CD4-positive, alpha-beta memory T cell (primary cell): ENCODE data around the gene EPB41L5. TPM values are rescaled to one million over a fixed set of nuclear protein-coding genes. Genes with fewer than 3 reads are reported as not detected.

Experiments used
- CTCF ChIA-PET: fragments of 350-600 bp; sonication (Branson Sonifier 250); formaldehyde crosslinking; loops from one replicate; lab custom pipeline; 2021; ENCODE audit warnings: inconsistent platforms; ENCODE audit not compliant: partially characterized antibody; lab: Charles Lee
- POLR2A ChIA-PET: fragments of 350-600 bp; sonication (Branson Sonifier 250); formaldehyde crosslinking; loops from one replicate; lab custom pipeline; 2021; ENCODE audit not compliant: partially characterized antibody; lab: Charles Lee
- DNase-seq, 5 donors: peaks; one replicate each; pipeline versions ENCODE4 v3.0.0 to v3.0.0-alpha.2; 2020 to 2022; ENCODE audit warnings: mixed read lengths in 1 of 5
- H3K27ac ChIP-seq: one replicate; pipeline ENCODE4 v1.7.0; 2013; ENCODE audit warnings: low read depth, low read length
- H3K27me3 ChIP-seq: 2 replicates; pipeline ENCODE4 v1.7.0; 2013; ENCODE audit warnings: mild to moderate bottlenecking, low read length, moderate library complexity; ENCODE audit not compliant: insufficient read depth
- H3K36me3 ChIP-seq: 2 replicates; pipeline ENCODE4 v1.7.0; 2013; ENCODE audit warnings: mild to moderate bottlenecking, low read length, moderate library complexity; ENCODE audit not compliant: insufficient read depth
- H3K4me1 ChIP-seq: 2 replicates; pipeline ENCODE4 v1.7.0; 2013; ENCODE audit warnings: mild to moderate bottlenecking, low read length, moderate library complexity; ENCODE audit not compliant: insufficient read depth
- H3K4me3 ChIP-seq, 2 donors: one replicate each; pipeline ENCODE4 v1.7.0; 2013; ENCODE audit warnings: low read length in 2 of 2, mild to moderate bottlenecking in 1 of 2
- H3K9me3 ChIP-seq, 2 donors: one replicate each; pipeline ENCODE4 v1.7.0; 2013; ENCODE audit warnings: low read length in 2 of 2, control low read depth in 1 of 2; ENCODE audit not compliant: control insufficient read depth in 1 of 2
- H3K27ac Mint-ChIP-seq, 7 donors: one replicate each; pipeline ENCODE4 v1.8.0; 2020 to 2021; ENCODE audit warnings: mixed read lengths in 7 of 7, mild to moderate bottlenecking in 6 of 7, inconsistent platforms in 3 of 7, moderate library complexity in 3 of 7
- H3K27me3 Mint-ChIP-seq, 2 donors: one replicate each; pipeline ENCODE4 v1.8.0; 2020 to 2021; ENCODE audit warnings: mixed read lengths in 2 of 2
- H3K36me3 Mint-ChIP-seq, 2 donors: one replicate each; pipeline ENCODE4 v1.8.0; 2020 to 2021; ENCODE audit warnings: mixed read lengths in 2 of 2, inconsistent platforms in 1 of 2, mild to moderate bottlenecking in 1 of 2
- H3K4me1 Mint-ChIP-seq, 4 donors: one replicate each; pipeline ENCODE4 v1.8.0; 2020 to 2021; ENCODE audit warnings: mixed read lengths in 4 of 4, mild to moderate bottlenecking in 1 of 4
- H3K4me3 Mint-ChIP-seq, 8 donors: one replicate each; pipeline ENCODE4 v1.8.0; 2020 to 2021; ENCODE audit warnings: mixed read lengths in 8 of 8, mild to moderate bottlenecking in 7 of 8, moderate library complexity in 6 of 8, inconsistent platforms in 3 of 8
- H3K9me3 Mint-ChIP-seq, 8 donors: one replicate each; pipeline ENCODE4 v1.8.0; 2020 to 2021; ENCODE audit warnings: mixed read lengths in 8 of 8, mild to moderate bottlenecking in 5 of 8, inconsistent platforms in 3 of 8, moderate library complexity in 1 of 8
- intact Hi-C: fragments of 100-400 bp; cut with micrococcal nuclease; formaldehyde crosslinking; loops from one replicate; pipeline ENCODE4 v1.15.1; 2023
- polyA plus RNA-seq, 2 donors: library from polyadenylated mRNA; unstranded; fragments of 300-500 nt; fragmentation: Illumina TruSeq; gene quantifications; one replicate each; pipeline ENCODE4 v1.2.3, GENCODE V29; 2021
- total RNA-seq, 2 experiments: library from RNA; stranded (reverse); gene quantifications; one replicate each; pipeline ENCODE4 v1.2.3, GENCODE V29; 2021

EPB41L5 gene
- total and polyA plus RNA-seq, 4 experiments from 2014 or later: 1.4 to 6.2 (median 4.1) TPM

DNA sequence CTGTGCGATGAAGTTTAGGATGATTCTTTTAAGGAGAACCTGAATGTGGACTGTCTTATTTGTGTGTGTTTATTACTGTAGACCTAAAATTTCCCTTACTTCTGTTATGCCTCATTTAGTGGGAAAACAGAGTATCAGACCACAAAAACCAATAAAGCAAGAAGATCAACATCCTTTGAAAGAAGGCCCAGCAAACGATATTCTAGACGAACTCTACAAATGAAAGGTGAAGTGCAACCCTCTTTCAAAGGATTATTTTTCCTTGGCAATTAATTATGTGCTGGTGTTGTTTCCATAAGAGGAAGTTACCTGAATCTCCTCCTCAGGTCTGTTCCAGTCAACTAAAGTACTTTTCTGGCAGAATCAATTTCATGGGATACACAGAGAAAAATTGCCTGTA, 78.6 kb downstream of the EPB41L5 start:
- H3K36me3 Mint-ChIP-seq: peaks cover 4 to 20% of the 10 kb centered on the region in 2 donors

DNA sequence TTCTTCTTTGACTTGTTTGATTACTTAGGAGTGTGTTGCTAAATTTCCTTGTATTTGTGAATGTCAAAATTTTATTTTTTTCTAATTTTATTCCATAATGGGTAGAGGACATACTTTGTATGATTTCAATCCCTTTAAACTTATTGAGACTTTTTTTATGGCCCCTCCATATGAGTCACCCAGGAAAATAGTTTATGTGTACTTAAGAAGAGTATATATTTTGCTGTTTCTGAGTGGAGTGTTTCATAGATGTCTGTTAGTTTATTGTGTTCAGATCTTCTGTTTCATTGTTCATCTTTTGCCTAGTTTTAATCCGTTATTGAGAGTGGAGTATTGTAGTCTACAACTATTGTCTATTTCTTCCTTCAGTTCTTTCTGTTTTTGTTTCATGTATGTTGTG, 81.9 kb downstream of the EPB41L5 start:
- H3K36me3 ChIP-seq: no peaks in the 10 kb centered on the region
- no peak overlapping the region for H3K4me3 Mint-ChIP-seq
- no peak overlapping the region for H3K27ac ChIP-seq
- H3K27me3 Mint-ChIP-seq: no peaks in the 10 kb centered on the region
- POLR2A ChIA-PET: no interaction called here
- no peaks in the 10 kb centered on the region for H3K27me3 ChIP-seq
- H3K4me1 Mint-ChIP-seq: no peaks in the 10 kb centered on the region
- intact Hi-C loops: no loop called here
- H3K9me3 Mint-ChIP-seq: no peaks in the 10 kb centered on the region
- peak overlapping the region in 1 of 7 donors; percentile 1 for H3K27ac Mint-ChIP-seq
- no peak for DNase-seq
- no peaks in the 10 kb centered on the region for H3K9me3 ChIP-seq
- H3K4me1 ChIP-seq: no peaks in the 10 kb centered on the region
- no peak overlapping the region for H3K4me3 ChIP-seq
- CTCF ChIA-PET: no interaction called here
- peaks cover 4 to 22% of the 10 kb centered on the region in 2 donors for H3K36me3 Mint-ChIP-seq

More for the DNA sequence above, 78.6 kb downstream of the EPB41L5 start:
- no peak overlapping the region for H3K27ac ChIP-seq
- H3K4me3 ChIP-seq: no peak overlapping the region
- intact Hi-C loops: no loop called here
- no peak for DNase-seq
- H3K27me3 Mint-ChIP-seq: no peaks in the 10 kb centered on the region
- no peaks in the 10 kb centered on the region for H3K27me3 ChIP-seq
- H3K4me1 Mint-ChIP-seq: no peaks in the 10 kb centered on the region
- H3K9me3 Mint-ChIP-seq: no peaks in the 10 kb centered on the region
- ChIA-PET CTCF (no interaction called here), POLR2A (no interaction called here)
- H3K9me3 ChIP-seq: no peaks in the 10 kb centered on the region
- H3K36me3 ChIP-seq: no peaks in the 10 kb centered on the region
- no peak overlapping the region for H3K27ac Mint-ChIP-seq
- H3K4me3 Mint-ChIP-seq: no peak overlapping the region
- H3K4me1 ChIP-seq: no peaks in the 10 kb centered on the region

DNA sequence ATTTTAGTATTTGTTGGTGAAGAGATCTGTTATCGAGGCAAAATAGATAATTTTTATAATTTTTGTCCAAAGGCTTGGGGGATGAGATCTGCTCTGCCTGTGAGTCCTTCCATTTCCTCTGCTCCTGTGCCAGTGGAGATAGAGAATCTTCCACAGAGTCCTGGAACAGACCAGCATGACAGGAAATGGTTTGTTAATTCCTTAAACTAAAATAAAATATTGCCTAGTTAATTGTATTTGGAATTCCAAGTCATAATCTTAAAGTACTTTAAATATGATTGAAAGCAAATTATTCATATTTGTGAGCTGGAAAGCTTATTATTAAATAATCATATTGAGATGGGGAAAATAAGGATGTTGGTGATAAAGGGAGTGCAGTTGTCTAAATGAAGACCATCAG, 87.8 kb downstream of the EPB41L5 start:
- Mint-ChIP-seq H3K27me3 (no peaks in the 10 kb centered on the region), H3K36me3 (peaks cover 10 to 24% of the 10 kb centered on the region in 2 donors), H3K4me1 (no peaks in the 10 kb centered on the region), H3K9me3 (no peaks in the 10 kb centered on the region), H3K27ac (no peak overlapping the region), H3K4me3 (no peak overlapping the region)
- POLR2A ChIA-PET: no interaction called here
- CTCF ChIA-PET: interaction anchor here (1.7 kb wide), 1 partner anchor 9 kb away, joined by 5 read pairs; no protein-coding TSS in a partner anchor
- H3K36me3 ChIP-seq: no peaks in the 10 kb centered on the region
- H3K27ac ChIP-seq: no peak overlapping the region
- no peaks in the 10 kb centered on the region for H3K4me1 ChIP-seq
- intact Hi-C loops: no loop called here
- H3K9me3 ChIP-seq: no peaks in the 10 kb centered on the region
- no peaks in the 10 kb centered on the region for H3K27me3 ChIP-seq
- no peak for DNase-seq
- H3K4me3 ChIP-seq: no peak overlapping the region

DNA sequence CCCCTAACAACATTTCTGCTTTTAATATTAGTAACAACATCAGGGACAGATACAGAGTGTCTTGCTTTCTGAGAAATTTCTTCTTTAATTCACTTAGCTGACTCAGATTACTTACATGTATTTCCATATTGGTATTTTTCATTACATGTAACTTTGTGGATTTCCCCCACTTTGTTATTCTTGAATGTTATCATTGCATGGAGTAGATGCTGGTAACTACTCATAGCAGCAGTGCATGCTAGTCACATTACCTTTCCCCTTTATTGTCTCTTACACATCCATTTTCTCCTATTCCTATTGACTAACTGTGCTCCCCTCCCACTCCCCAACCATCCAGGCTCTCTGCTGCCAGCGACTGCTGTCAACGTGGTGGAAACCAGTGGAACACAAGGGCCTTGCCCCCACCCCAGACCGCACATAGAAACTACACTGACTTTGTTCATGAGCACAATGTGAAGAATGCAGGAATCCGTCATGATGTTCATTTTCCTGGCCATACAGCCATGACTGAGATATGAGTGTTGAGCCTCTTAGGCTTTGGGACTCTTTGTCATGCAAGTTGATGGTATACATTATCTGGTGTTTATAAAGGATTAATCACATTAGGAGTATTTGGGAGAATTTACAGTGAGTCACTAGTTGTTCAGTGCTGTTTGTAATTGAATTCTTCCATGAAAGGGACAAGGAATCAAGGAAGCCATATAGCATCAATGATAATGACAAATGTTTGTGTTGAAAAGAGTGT, 91.0 kb downstream of the EPB41L5 start:
- peaks cover 10 to 21% of the 10 kb centered on the region in 2 donors for H3K36me3 Mint-ChIP-seq
- Histone ChIP-seq H3K27ac (no peak overlapping the region), H3K27me3 (no peaks in the 10 kb centered on the region), H3K9me3 (no peaks in the 10 kb centered on the region), H3K36me3 (no peaks in the 10 kb centered on the region), H3K4me3 (no peak overlapping the region), H3K4me1 (peaks cover 10% of the 10 kb centered on the region)
- H3K4me3 Mint-ChIP-seq: no peak overlapping the region
- ChIA-PET POLR2A (no interaction called here), CTCF (no interaction called here)
- peaks cover 5 to 9% (median 7%) of the 10 kb centered on the region in 4 donors for H3K4me1 Mint-ChIP-seq
- no peaks in the 10 kb centered on the region for H3K27me3 Mint-ChIP-seq
- intact Hi-C loops: no loop called here
- DNase-seq: no peak
- H3K9me3 Mint-ChIP-seq: peaks cover 0 to 3% (median 0%) of the 10 kb centered on the region in 8 donors
- no peak overlapping the region for H3K27ac Mint-ChIP-seq

DNA sequence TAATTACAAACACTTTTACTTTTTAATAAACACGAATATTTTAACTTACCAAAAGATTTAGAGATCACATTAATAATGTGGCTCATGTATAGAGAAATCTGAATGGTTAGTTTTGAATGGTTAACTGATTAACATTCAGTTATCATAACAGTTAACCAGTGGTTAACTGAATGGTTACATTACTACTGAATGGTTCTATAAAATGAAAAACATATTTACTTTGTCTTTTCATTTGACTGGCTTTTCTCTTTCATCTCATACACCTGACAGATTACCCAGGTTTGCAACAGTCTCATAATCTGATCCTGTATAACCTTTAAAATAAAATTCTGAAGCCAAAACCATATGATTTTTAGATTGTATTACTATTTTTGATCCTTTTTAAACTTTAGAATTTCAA, 91.9 kb downstream of the EPB41L5 start:
- ChIA-PET CTCF (interaction anchor here (0.9 kb wide), 1 partner anchor 209 kb away, joined by 3 read pairs; no protein-coding TSS in a partner anchor), POLR2A (interaction anchor here (1.1 kb wide), 1 partner anchor 72 kb away, joined by 4 read pairs; no protein-coding TSS in a partner anchor)
- no peaks in the 10 kb centered on the region for H3K27me3 ChIP-seq
- H3K4me3 Mint-ChIP-seq: no peak overlapping the region
- no peak overlapping the region for H3K4me3 ChIP-seq
- H3K9me3 ChIP-seq: no peaks in the 10 kb centered on the region
- no peak overlapping the region for H3K27ac ChIP-seq
- no peak overlapping the region for H3K27ac Mint-ChIP-seq
- intact Hi-C loops: loop anchor here (5.0 kb wide), 1 partner anchor 118 kb away; the partner anchor contains the start of gene TMEM185B
- H3K9me3 Mint-ChIP-seq: peaks cover 0 to 3% (median 0%) of the 10 kb centered on the region in 8 donors
- H3K27me3 Mint-ChIP-seq: no peaks in the 10 kb centered on the region
- no peaks in the 10 kb centered on the region for H3K36me3 ChIP-seq
- H3K36me3 Mint-ChIP-seq: peaks cover 10 to 21% of the 10 kb centered on the region in 2 donors
- DNase-seq: no peak
- peaks cover 19% of the 10 kb centered on the region for H3K4me1 ChIP-seq
- peaks cover 12 to 18% (median 16%) of the 10 kb centered on the region in 4 donors for H3K4me1 Mint-ChIP-seq

DNA sequence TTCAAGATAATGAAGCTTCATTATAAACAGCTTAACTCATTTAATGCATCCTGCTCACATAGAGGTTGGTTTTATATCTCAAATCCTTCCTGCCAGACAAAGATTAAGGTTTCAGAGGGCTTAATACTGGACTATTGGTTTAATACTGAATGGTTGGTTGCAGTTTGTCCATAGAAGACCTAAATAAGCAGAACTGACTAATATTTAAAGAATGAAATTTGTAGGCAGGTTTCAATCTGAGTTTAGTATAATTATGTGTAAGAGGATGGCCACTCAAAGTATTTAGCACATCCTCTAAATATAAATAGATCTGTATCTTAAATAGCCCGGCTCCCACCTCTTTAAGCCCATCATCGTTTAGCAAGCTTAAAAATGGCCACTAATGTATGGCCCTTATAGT, 92.5 kb downstream of the EPB41L5 start:
- no peaks in the 10 kb centered on the region for H3K27me3 ChIP-seq
- ChIA-PET CTCF (interaction anchor here (0.9 to 1.5 kb wide), 2 partner anchors 207 to 208 kb away, joined by 3 read pairs; no protein-coding TSS in a partner anchor), POLR2A (interaction anchor here (1.1 kb wide), 1 partner anchor 71 kb away, joined by 4 read pairs; no protein-coding TSS in a partner anchor)
- no peak for DNase-seq
- H3K27ac ChIP-seq: no peak overlapping the region
- H3K27me3 Mint-ChIP-seq: no peaks in the 10 kb centered on the region
- peaks cover 23% of the 10 kb centered on the region for H3K4me1 ChIP-seq
- no peaks in the 10 kb centered on the region for H3K36me3 ChIP-seq
- no peak overlapping the region for H3K4me3 Mint-ChIP-seq
- peaks cover 0 to 3% (median 0%) of the 10 kb centered on the region in 8 donors for H3K9me3 Mint-ChIP-seq
- H3K9me3 ChIP-seq: no peaks in the 10 kb centered on the region
- H3K4me3 ChIP-seq: no peak overlapping the region
- peaks cover 18 to 24% (median 21%) of the 10 kb centered on the region in 4 donors for H3K4me1 Mint-ChIP-seq
- no peak overlapping the region for H3K27ac Mint-ChIP-seq
- intact Hi-C loops: loop anchor here (5.0 kb wide), 1 partner anchor 117 kb away; the partner anchor contains the start of gene TMEM185B
- peaks cover 10 to 19% of the 10 kb centered on the region in 2 donors for H3K36me3 Mint-ChIP-seq

DNA sequence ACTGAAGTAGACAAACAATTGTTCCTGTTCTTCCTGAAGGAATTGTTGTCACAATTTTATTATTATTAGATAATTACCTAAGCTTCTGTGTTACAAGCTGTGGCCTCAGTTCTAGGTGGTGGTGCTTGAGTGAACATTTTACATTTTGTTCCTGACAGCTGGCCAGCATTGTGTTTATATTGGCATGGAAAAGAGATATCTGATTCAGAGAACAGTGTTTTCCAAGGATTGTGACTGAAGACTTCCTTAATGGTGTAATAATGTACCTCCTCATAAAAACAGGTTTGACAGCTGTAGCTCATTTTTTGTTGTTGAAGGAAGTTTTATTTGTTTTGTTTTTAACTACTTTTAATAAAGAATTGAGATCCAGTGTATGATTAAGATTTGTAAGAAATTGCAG, 95.2 kb downstream of the EPB41L5 start:
- peaks cover 0 to 1% of the 10 kb centered on the region in 2 donors for H3K27me3 Mint-ChIP-seq
- no peak overlapping the region for H3K4me3 ChIP-seq
- H3K27me3 ChIP-seq: no peaks in the 10 kb centered on the region
- intact Hi-C loops: loop anchor here (2.0 to 5.0 kb wide), 2 partner anchors 114 to 349 kb away; partner anchors contain the start of genes PTPN4 and TMEM185B
- H3K4me1 Mint-ChIP-seq: peaks cover 18 to 24% (median 21%) of the 10 kb centered on the region in 4 donors
- H3K9me3 ChIP-seq: no peaks in the 10 kb centered on the region
- ChIA-PET CTCF (interaction anchor here (1.2 to 4.0 kb wide), 6 partner anchors 67 to 573 kb away, joined by 3 to 120 read pairs (median 11); no protein-coding TSS in a partner anchor), POLR2A (interaction anchor here (1.7 to 3.4 kb wide), 3 partner anchors 69 to 115 kb away, joined by 4 to 35 read pairs (median 8); partner anchors contain the start of genes EPB41L5 and TMEM185B)
- H3K4me3 Mint-ChIP-seq: no peak overlapping the region
- no peak overlapping the region for H3K27ac ChIP-seq
- DNase-seq: no peak
- H3K36me3 Mint-ChIP-seq: peaks cover 6 to 8% of the 10 kb centered on the region in 2 donors
- H3K9me3 Mint-ChIP-seq: peaks cover 0 to 3% (median 0%) of the 10 kb centered on the region in 8 donors
- no peaks in the 10 kb centered on the region for H3K36me3 ChIP-seq
- peaks cover 23% of the 10 kb centered on the region for H3K4me1 ChIP-seq
- H3K27ac Mint-ChIP-seq: no peak overlapping the region
